CD4-positive, alpha-beta T cell (primary cell): Measurements from ENCODE around the gene NUFIP1. TPM values are rescaled to one million over a fixed set of nuclear protein-coding genes. Genes with fewer than 3 reads are reported as not detected.

Source experiments
- ATAC-seq: fragments of 200-7000 bp; cut with Tn5 transposase; one replicate; pipeline ENCODE4 v1.10.0; 2022; ENCODE audit warnings: mild to moderate bottlenecking; ENCODE audit not compliant: poor library complexity
- CTCF ChIA-PET: fragments of 350-600 bp; sonication (Branson Sonifier 250); formaldehyde crosslinking; loops from one replicate; lab custom pipeline; 2021; ENCODE audit warnings: antibody characterized with exemption, inconsistent platforms; lab: Charles Lee
- POLR2A ChIA-PET: fragments of 350-600 bp; sonication (Branson Sonifier 250); formaldehyde crosslinking; loops from one replicate; lab custom pipeline; 2021; ENCODE audit warnings: antibody characterized with exemption, inconsistent platforms; lab: Charles Lee
- DNase-seq, 14 experiments: peaks; one replicate each; pipeline ENCODE4 v3.0.0-alpha.2; 2013 to 2020; ENCODE audit warnings: mixed read lengths in 2 of 14
- H3K27ac ChIP-seq, 2 donors: one replicate each; pipeline versions ENCODE4 v1.5.1 to v1.7.0; 2013; ENCODE audit warnings: low read length in 2 of 2, low read depth in 1 of 2, mild to moderate bottlenecking in 1 of 2
- H3K27me3 ChIP-seq, 2 experiments: 1 replicate in 1 of 2; 2 replicates in 1 of 2; pipeline versions ENCODE4 v1.6.1 to v1.7.0; 2013; ENCODE audit warnings: low read length in 2 of 2, control low read depth in 1 of 2, mild to moderate bottlenecking in 1 of 2, moderate library complexity in 1 of 2; ENCODE audit not compliant: insufficient read depth in 2 of 2, control insufficient read depth in 1 of 2
- H3K36me3 ChIP-seq: one replicate; pipeline ENCODE4 v1.6.1; 2013; ENCODE audit warnings: low read length, control low read depth; ENCODE audit not compliant: insufficient read depth
- H3K4me1 ChIP-seq: one replicate; pipeline ENCODE4 v1.6.1; 2013; ENCODE audit warnings: low read length, control low read depth; ENCODE audit not compliant: insufficient read depth
- H3K4me3 ChIP-seq: one replicate; pipeline ENCODE4 v1.5.1; 2013; ENCODE audit warnings: mild to moderate bottlenecking, low read length, moderate library complexity
- H3K9me3 ChIP-seq, 2 experiments: 1 replicate in 1 of 2; 2 replicates in 1 of 2; pipeline versions ENCODE4 v1.6.1 to v1.7.0; 2013; ENCODE audit warnings: low read length in 2 of 2, mild to moderate bottlenecking in 2 of 2, control low read depth in 1 of 2, moderate library complexity in 1 of 2; ENCODE audit not compliant: control insufficient read depth in 1 of 2, insufficient read depth in 1 of 2
- H3K27ac Mint-ChIP-seq: one replicate; pipeline ENCODE4 v1.8.0; 2020; ENCODE audit warnings: mixed read lengths
- H3K27me3 Mint-ChIP-seq: one replicate; pipeline ENCODE4 v1.8.0; 2021; ENCODE audit warnings: mixed read lengths
- H3K36me3 Mint-ChIP-seq: one replicate; pipeline ENCODE4 v1.8.0; 2021; ENCODE audit warnings: low read depth, mixed read lengths
- H3K4me1 Mint-ChIP-seq: one replicate; pipeline ENCODE4 v1.8.0; 2021; ENCODE audit warnings: low read depth, mixed read lengths
- H3K4me3 Mint-ChIP-seq: one replicate; pipeline ENCODE4 v1.8.0; 2020; ENCODE audit warnings: mild to moderate bottlenecking, mixed read lengths
- H3K9me3 Mint-ChIP-seq: one replicate; pipeline ENCODE4 v1.8.0; 2020; ENCODE audit warnings: mixed read lengths
- CTCF ChIP-seq: fragments of 200-600 bp; IDR thresholded peaks from one replicate; pipeline ENCODE4 v1.8.0; 2022; ENCODE audit warnings: antibody characterized with exemption, mild to moderate bottlenecking
- intact Hi-C, 2 experiments: fragments of 100-400 bp; cut with DNase I in 1 of 2; cut with micrococcal nuclease in 1 of 2; formaldehyde crosslinking; loops; one replicate each; pipeline versions ENCODE4 v1.15.1 to v1.9.0; 2023 to 2025; cut with DNase I, micrococcal nuclease
- total RNA-seq, 174 experiments: library from RNA in 2 of 174; stranded (reverse) in 2 of 174; gene quantifications; one replicate each; pipeline ENCODE4 v1.2.3 and lab custom pipeline; 2021 to 2026

NUFIP1 gene
- total RNA-seq, 2 experiments from 2014 or later: 4.3 to 4.4 TPM

- no peaks in the 10 kb centered on the region for H3K9me3 Mint-ChIP-seq
Observed at GRCh38 chr13:44938854-44939253, 50.4 kb downstream of the NUFIP1 start.

GRCh38 chr13:44936246-44936645 is 53.0 kb downstream of the NUFIP1 start:
- intact Hi-C loops: no loop called here
- Histone ChIP-seq H3K27ac (no peak overlapping the region), H3K27me3 (no peaks in the 10 kb centered on the region), H3K4me1 (no peaks in the 10 kb centered on the region), H3K36me3 (no peaks in the 10 kb centered on the region), H3K9me3 (no peaks in the 10 kb centered on the region), H3K4me3 (no peak overlapping the region)
- Mint-ChIP-seq H3K27me3 (no peaks in the 10 kb centered on the region), H3K4me3 (no peak overlapping the region), H3K4me1 (no peaks in the 10 kb centered on the region), H3K27ac (no peak overlapping the region), H3K9me3 (no peaks in the 10 kb centered on the region), H3K36me3 (peaks cover 8% of the 10 kb centered on the region)
- ATAC-seq: no peak
- CTCF ChIA-PET: no interaction called here
- no peak for TF ChIP-seq CTCF
- POLR2A ChIA-PET: no interaction called here
- no peak for DNase-seq

More at GRCh38 chr13:44938854-44939253, 50.4 kb downstream of the NUFIP1 start:
- intact Hi-C loops: no loop called here
- Histone ChIP-seq H3K4me1 (no peaks in the 10 kb centered on the region), H3K27me3 (no peaks in the 10 kb centered on the region), H3K4me3 (no peak overlapping the region), H3K9me3 (no peaks in the 10 kb centered on the region), H3K27ac (no peak overlapping the region), H3K36me3 (peaks cover 15% of the 10 kb centered on the region)
- ChIA-PET CTCF (no interaction called here), POLR2A (no interaction called here)
- TF ChIP-seq CTCF: no peak
- ATAC-seq (no peak), DNase-seq (no peak)
- H3K4me3 Mint-ChIP-seq: no peak overlapping the region
- H3K27me3 Mint-ChIP-seq: no peaks in the 10 kb centered on the region
- H3K36me3 Mint-ChIP-seq: peaks cover 20% of the 10 kb centered on the region
- no peak overlapping the region for H3K27ac Mint-ChIP-seq
- no peaks in the 10 kb centered on the region for H3K4me1 Mint-ChIP-seq

GRCh38 chr13:44934724-44935123 is 54.5 kb downstream of the NUFIP1 start:
- no peak overlapping the region for H3K4me3 Mint-ChIP-seq
- H3K27me3 ChIP-seq: no peaks in the 10 kb centered on the region
- DNase-seq (no peak), ATAC-seq (no peak)
- no peaks in the 10 kb centered on the region for H3K4me1 Mint-ChIP-seq
- no peaks in the 10 kb centered on the region for H3K27me3 Mint-ChIP-seq
- H3K36me3 Mint-ChIP-seq: peaks cover under 1% of the 10 kb centered on the region
- no peaks in the 10 kb centered on the region for H3K36me3 ChIP-seq
- CTCF ChIA-PET: no interaction called here
- intact Hi-C loops: no loop called here
- H3K9me3 ChIP-seq: no peaks in the 10 kb centered on the region
- TF ChIP-seq CTCF: no peak
- no peak overlapping the region for H3K4me3 ChIP-seq
- POLR2A ChIA-PET: no interaction called here
- H3K9me3 Mint-ChIP-seq: no peaks in the 10 kb centered on the region
- H3K27ac Mint-ChIP-seq: no peak overlapping the region
- no peaks in the 10 kb centered on the region for H3K4me1 ChIP-seq
- no peak overlapping the region for H3K27ac ChIP-seq
